Regular cardiac myocyte (primary cell): Measurements from ENCODE around the gene SAMD15. TPM values are rescaled to one million over a fixed set of nuclear protein-coding genes. Genes with fewer than 3 reads are reported as not detected.

ENCODE experiments used
- total RNA-seq: library from RNA; depleted of rRNA; stranded (reverse); fragments of >200 nt; gene quantifications from 2 replicates; pipeline ENCODE4 v1.2.3, GENCODE V29; 2014

The SAMD15 gene
- 2.5 and 4.2 TPM in 2 replicates for total RNA-seq

GRCh38 chr14:77376771-77377501, at the start of gene SAMD15, which contains the start of gene TMED8:
TSS of gene SAMD15 (plus strand) at chr14:77377379. CDS start at chr14:77377419, 40 bp downstream.
TSS of gene TMED8 (minus strand) at chr14:77377094. CDS start at chr14:77377053, 41 bp downstream.

GRCh38 chr14:77423423-77423822, 46.2 kb downstream of the SAMD15 start, which contains the start of gene NOXRED1:
TSS of gene NOXRED1 (minus strand) at chr14:77423523. CDS start at chr14:77422889, 634 bp downstream.

Other genes with a start within 250 kb of the SAMD15 start
- not detected in 2 replicates for gene ZDHHC22, start 235.6 kb upstream of the SAMD15 start, total RNA-seq
- gene TMEM63C, start 195.6 kb upstream of the SAMD15 start, total RNA-seq = under 0.01 and 0.56 TPM in 2 replicates
- gene NGB, start 106.2 kb upstream of the SAMD15 start, total RNA-seq = not detected in 2 replicates
- 9.9 and 12.5 TPM in 2 replicates for gene POMT2, start 56.5 kb upstream of the SAMD15 start, total RNA-seq
- gene GSTZ1, start 56.3 kb upstream of the SAMD15 start, total RNA-seq = 22.6 and 23.4 TPM in 2 replicates
- 11.0 and 15.3 TPM in 2 replicates for gene TMED8, start 285 bp upstream of the SAMD15 start, total RNA-seq
- gene NOXRED1, start 46.1 kb downstream of the SAMD15 start, total RNA-seq = 0.19 and 0.28 TPM in 2 replicates
- 29.3 and 33.3 TPM in 2 replicates for gene VIPAS39, start 80.2 kb downstream of the SAMD15 start, total RNA-seq
- 124 and 237 TPM in 2 replicates for gene AHSA1, start 80.7 kb downstream of the SAMD15 start, total RNA-seq
- 0.19 and 3.1 TPM in 2 replicates for gene ISM2, start 121.4 kb downstream of the SAMD15 start, total RNA-seq
- gene SPTLC2, start 239.3 kb downstream of the SAMD15 start, total RNA-seq = 30.7 and 46.2 TPM in 2 replicates